Activated gamma-delta T cell treated with Interleukin-2 at 50 U/mL for 16 hours (primary cell): ENCODE results near the gene NAV3.
"Not testable (repeated sequence)": the region's sequence is repeated elsewhere in the genome, so short reads cannot be mapped to it uniquely, and the experiment has no call there.

ENCODE experiments used
- DNase-seq: peaks from one replicate; pipeline ENCODE4 v3.0.0-alpha.2; 2020

NAV3 gene

DNA sequence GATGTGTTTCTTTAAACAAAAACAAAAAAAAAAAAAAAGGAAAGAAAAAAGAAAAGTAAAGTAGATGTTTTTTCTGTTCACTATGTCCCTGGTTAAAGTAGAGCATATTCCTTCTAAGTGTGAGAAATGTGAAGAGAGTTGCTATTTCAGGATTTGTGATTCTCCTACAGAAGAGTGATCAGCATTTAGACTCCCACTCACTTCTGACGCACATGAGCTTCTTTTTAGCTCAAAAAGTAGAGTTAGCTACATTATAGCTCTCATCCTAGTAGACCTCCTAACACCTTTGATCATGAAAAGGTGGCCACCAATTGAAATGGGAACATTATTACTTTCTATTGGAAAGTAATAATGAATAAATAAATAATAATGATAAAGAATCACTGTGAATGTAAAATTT lies 368.2 kb downstream of the NAV3 start:
- DNase-seq: no peak

DNA sequence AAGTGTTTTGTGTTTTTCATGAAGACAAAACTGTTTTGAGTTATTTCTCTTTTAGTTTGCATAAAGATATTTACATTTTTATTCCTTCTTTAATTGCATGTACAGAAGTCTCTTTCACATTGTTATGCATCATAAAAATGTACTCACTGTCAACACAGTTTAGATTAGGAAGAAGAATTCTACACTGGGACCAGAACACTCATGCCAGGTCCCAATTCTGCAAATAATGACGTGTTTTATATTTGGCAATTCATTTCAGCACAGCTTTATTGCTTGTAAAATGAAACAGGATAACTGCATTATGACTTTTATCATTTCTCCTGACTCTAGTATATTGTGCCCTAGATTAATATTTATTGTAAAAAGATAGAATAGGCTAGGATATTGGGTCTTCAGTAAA lies 369.2 kb downstream of the NAV3 start:
- DNase-seq: no peak

DNA sequence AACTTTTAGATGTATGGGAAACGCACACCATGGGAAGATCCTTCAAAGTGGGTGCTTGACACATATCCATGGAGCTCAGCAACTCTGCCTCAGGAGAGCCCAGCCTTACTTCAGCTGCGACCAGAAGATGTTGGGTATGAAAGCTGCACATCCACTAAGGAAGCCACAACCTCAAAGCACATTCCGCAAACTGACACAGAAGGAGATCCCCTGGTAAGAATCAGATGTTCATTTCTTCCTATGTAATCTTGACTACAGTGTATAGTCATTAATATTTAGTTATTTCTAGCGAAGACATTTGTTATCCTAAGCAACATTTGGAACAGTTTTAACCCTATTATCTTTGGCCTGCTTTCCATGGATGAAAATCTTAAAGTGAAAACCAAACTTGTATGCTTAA lies 374.2 kb downstream of the NAV3 start:
- no peak for DNase-seq

DNA sequence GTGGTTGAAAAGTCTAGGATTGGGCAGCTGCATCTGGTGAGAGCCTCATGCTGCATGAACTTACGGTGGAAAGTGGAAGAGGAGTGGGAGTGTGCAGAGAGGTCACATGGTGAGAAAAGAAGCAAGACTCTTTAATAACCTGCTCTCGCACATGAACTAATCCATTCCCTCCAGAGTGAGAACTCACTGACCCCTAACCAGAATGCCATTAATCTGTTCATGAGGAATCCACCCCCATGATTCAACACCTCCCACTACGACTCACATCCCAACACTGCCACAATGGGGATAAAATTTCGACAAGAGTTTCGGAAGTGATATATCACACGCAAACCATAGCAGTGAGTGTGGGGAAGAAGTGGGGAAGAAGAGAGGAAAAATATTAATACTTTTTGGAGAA lies 377.4 kb downstream of the NAV3 start:
- DNase-seq: no peak

DNA sequence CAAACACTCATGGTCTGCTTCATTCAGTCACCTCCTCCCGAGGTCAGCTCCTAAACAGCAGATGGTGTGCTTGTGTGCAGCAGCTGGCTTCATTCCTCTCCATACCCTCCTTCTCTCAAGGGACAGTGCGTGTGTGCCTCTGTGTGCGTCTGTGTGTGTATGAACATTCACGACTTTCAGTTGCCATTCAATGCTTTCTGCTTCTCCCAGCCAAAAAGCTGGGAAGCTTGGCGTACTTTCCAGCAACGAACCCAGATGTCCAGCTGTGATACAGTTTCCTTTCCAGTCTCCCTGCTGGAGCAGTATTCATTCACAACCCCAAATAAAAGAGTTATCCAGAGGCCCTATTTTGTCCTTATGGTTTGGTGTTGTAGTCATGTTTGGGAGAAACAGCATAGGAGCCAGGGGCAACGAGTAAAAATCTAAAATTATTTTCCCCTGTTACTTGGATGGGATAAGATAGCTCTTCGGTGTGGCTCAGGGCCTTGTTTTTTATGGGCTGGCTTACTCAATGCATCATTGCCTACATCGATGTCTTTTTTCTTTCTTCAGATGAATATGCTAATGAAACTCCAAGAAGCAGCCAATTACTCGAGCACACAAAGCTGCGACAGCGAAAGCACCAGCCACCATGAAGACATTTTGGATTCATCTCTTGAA lies 379.3 kb downstream of the NAV3 start:
- no peak for DNase-seq

DNA sequence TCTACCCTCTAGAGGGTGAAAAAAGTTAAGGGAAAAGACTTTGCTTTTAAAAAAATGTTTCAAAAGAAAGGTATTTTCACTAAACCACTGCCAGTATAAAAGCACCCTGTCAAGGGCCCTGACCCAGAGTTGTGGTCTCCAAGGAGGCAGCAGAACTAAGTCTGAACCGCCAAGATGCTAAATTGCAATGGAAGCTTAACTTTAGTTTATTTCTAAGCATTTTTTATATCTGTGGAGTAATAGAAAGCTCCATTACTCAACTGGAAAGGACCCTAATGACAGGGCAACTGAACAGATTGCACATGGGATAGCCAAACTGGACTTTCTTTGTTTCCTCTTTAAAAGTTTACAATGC lies 379.8 kb downstream of the NAV3 start:
- DNase-seq: no peak

DNA sequence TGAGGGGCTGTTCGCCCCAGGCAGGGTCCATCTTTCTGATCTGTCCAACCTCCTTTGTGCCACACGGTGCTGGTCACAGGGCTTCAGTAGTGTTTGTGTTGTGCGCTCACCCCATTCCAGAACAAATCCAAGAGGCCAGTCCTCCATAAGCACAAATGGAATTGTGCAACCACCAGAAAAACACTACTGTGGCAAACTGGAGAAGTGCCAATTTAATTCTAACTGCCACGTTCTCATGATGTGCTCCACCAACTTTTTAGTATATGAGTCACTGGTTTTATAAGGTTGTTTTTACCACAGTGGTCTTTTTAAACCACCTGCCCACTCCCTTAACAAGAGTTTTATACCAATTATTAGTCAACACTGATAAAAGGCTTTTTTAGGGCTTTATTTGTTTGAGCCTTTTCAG lies 380.2 kb downstream of the NAV3 start:
- no peak for DNase-seq

DNA sequence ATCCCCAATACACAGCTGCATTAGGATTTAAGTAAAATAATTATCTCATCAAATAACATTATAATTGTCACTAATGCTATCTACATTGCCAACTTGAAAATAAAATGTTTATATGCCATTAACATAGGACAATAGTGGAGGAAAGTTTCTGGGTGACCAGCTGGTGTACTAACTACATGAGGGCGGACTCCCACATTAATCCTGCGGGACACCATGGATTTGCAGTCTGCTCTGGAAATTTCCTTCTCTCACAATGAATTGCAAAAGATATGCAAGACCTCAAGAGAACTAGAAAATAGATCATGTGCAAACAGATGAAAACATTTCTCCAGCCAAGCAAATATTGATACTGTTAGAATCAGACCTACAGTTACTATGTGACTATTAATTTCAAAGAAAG lies 390.1 kb downstream of the NAV3 start:
- no peak for DNase-seq

DNA sequence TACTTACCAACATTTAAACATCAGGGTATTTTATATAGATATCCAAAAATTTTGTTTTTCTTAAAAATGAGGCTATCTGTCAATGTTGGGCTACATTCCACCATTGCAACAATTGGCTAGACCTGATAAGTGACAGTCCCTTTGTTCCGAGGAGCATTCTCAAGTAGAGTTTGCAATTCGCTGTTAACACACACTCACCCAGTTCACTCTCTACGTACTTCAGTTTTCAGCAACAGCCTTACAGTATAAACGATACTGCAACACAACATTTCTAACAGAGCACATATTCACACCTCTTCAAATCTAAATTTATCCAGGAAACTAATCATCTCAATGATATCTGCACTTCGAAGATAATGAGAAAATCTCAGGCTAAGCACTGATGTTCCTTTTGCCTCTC lies 393.5 kb downstream of the NAV3 start:
- DNase-seq: no peak

DNA sequence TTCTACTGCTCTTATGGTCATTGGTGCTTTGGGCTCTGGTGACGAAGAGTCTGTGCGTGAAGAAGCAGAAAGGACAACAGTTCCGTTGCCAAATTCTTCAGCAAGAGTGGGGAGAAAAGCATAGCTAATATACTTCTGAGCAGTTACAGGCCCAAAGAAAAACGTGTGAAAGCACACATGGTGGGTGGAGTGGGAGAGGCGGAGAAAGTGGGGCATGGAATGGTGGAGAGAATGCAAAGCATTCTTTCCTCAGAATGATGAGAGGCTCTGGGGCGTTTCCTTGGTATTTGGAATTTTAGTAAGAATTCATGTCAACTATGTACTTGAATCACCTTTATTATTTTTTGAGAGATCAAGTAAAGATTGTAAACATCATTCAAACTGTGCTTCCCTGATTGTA lies 396.1 kb downstream of the NAV3 start:
- DNase-seq: no peak

DNA sequence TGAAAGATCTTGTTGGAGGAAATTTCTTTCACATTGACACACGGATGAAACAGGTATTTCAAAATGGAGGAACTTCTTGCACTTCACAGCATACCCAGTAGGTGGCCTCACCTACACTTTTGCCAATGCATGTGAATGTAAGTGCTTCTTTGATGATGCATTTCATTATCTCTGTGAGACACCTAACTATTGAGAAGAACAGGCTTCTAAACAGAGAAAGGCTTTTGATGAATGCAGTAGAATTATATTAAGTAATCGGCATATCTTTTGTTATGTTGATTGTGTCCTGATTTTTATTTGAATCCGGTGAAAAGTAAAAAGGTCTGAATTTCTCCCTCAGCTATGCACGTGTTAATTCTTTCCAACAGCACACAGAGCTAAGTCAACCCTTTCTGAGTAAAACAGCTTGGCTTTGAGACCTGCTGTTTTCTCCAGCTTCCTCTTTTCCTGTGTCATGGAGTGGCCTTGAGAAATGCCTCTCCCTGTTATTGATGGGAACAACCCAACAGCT lies 399.0 kb downstream of the NAV3 start:
- no peak for DNase-seq

DNA sequence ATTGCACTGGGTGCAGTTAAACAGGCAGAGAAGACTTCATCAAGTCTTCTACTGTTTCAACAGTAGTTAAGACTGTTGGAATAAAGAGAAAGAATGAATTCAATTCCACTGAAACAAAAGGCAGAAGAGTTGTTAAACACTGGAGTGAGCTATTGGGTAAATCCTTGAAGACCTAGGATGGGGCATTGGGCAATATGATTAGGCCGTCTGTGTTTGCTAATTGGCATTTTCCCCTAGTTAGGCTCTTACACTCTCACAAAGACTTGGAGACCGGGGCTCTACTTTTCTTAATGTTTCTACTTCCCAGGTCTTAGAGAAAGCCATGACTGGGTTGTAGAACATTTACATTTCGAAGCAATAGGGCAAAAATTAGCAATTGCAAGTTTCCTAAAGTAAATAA lies 402.1 kb downstream of the NAV3 start:
- DNase-seq: no peak

DNA sequence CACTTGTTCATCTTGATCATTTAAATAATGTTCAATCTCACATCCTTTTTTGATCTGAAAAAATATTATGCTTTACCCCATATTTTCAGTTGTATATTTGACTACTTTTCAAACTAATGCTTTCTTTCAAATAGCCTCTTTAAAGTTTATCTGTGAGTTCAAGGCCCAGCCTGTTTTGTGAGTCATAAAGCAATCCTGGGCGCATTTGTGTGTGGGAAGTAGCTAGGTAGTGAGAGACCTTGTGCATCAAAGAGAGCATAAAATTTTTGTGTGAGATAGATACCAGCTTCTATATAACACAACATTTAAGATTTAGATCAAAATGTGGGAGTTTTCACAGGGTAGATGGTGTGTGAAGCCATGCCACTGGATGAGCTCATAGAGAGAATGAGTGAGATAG lies 405.6 kb downstream of the NAV3 start:
- no peak for DNase-seq

DNA sequence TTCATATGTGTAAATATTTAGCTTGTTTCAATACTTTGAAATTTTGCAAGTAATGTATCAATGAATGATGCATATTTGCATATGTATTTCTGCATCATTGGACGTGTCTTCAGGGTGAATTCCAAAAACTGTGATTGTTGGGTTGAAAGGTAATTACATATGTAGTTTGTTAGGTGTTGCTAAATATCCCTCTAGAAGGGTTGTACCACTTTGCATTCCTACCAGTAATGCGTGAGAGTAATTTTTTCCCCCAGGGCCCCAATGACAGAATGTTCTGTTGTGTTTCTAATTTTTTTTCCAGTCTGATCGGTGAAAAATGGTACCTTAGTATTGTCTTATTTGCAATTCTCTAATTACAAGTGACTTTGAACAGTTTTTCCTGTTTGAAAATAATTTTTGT lies 408.9 kb downstream of the NAV3 start:
- DNase-seq: no peak

DNA sequence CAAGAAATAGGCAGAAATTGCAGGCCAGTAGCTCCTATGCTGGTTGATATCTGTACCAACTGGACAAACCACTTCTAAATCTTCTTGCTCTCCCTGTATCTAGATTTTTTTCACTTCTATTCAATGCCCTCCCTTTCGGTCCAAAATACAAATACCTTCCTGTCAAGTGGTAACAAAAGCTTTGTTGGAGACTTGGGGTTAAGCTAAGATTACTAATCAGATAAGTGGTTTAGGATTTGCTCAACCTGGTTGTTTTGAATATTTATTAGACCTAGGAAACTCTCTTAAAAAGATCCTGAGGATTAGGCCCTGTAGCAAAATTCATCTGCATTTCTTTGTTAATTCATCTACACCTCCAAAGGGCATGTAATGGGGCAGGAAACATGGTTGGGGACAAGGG lies 410.1 kb downstream of the NAV3 start:
- DNase-seq: no peak

DNA sequence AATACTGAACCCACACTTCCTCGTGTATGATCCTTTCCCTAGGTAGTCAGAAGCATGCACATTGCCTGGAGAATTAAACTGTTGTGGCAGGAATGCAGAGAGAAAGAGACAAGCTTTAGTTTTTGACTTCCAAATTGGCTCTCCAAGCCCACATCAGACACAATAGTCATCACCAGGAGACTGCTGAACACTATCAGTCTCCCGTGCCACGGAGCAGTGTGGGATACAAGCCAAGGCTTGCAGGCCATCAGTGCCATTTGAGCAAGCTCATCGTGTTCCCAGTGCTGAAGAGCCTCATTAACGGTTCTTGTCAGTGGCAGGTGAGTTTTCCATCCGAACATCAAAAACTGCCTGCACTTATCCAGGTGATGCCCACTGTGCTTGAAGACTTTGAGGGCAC lies 410.8 kb downstream of the NAV3 start:
- DNase-seq: no peak

DNA sequence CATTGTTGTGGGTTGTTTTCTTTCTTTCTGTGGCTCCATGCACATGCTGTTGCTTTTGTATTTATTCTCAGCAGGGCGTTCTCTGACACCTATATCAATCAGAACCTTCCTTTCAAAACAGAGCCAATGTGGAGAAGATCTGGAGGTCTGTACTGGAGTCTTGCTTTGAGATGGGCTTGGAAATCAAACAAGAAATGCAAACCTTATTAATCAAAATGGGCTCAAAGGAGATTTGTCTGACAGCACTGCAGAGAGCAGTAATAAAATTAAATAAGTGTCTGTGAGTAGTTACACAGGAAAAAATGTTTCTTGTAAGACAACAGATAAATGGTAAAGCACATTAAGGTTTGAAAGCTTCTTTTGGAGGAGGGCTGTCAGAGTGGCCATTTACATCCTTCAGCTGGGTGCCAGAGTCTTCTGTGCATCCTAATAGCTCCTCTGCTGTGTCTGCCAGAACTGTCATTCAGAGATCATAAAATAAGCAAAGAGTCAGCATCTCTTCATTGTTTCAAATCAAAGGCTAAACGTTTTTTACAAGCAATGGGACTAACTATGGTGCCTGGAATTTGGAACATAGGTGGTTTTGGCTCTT lies 414.3 kb downstream of the NAV3 start:
- no peak for DNase-seq

DNA sequence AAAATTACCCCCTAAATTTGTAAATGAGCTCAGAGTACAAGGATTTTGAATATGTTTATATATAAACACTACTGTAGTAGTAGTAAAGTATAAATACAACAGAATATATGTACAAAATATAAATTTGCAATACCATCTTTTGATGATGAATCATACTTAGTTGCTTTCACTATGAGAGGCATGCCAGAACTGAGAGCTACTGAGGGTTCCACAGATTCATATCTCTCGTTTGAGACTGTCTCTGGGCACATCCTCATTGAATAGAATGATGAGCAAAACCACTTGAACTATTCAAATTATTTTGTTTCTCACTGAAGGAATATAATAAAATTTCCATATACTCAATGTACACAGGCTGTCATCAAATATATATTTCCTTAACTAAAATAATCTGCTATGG lies 417.6 kb downstream of the NAV3 start:
- DNase-seq: no peak

DNA sequence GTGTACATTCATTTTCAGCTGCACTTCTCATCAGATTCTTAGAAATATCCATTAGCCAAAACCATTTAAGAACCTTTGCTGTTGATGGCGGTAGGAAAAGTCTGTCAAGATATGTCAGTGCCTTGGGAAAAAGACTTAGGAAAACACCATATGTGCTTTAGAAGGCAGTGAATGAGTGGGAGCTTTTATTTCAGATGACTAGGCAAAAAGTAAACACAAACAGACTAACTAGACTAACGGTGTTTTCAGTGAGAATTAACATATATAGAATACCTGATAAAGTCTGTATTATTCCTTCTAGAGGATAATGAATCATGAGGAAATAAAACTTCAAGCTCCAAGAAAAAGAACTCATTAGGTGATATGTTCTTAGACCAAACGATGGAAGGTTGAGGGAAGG lies 418.9 kb downstream of the NAV3 start:
- no peak for DNase-seq

DNA sequence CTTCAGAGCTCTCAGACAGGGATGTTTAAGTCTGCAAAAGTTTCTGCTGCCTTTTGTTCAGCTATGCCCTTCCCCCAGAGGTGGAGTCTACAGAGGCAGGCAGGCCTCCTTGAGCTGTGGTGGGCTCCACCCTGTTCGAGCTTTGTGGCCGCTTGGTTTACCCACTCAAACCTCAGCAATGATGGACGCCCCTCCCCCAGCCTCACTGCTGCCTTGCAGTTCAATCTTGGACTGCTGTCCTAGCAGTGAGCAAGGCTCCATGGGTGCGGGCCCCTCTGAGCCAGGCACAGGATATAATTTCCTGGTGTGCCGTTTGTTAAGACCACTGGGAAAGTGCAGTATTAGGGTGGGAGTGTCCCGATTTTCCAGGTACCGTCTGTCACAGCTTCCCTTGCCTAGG lies 427.0 kb downstream of the NAV3 start:
- not testable (repeated sequence) for DNase-seq

DNA sequence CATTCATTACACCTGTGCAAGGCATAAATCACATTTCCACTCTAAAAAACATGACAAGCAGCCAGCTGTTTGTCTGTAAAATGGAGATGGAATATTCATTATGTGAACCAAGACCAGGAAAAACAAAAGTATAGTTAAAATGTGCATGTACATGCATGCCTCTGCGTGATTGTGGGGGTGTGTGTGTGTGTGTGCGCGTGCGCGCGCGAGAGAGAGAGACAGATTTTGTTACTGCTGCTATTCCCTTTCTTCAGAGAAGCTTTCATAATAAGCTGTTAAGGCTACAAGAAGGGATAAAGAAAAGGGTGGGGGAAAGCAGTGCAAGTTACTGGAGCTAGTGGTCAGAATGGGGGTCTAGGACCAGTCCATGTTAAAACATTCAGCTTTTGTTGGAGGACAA lies 430.3 kb downstream of the NAV3 start:
- DNase-seq: no peak

DNA sequence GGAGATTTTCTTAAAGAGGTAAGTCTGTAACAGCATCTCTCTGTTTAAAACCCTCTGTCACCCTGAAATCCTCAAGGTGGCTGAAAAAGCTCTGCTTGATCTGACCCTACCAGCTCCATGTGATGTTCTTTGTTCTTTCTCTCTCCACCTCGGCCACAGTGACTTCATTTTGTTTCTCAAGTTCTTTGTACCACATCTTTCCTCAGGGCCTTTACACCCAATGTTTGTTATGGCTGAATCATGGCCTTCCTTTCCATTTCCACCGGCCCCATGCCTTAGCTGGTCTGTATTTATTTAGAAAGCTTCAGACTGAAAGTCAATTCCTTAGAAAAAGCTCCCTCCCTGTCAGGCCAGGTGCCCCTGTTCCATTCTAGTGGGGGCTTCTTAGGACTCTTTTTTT lies 431.2 kb downstream of the NAV3 start:
- no peak for DNase-seq
